ENCODE results near the gene CHI3L2. TPM values are rescaled to one million over a fixed set of nuclear protein-coding genes. Genes with fewer than 3 reads are reported as not detected.

CHI3L2 gene
- total and polyA plus RNA-seq, 2 of the 4 experiments (the other 2 are of a cell fraction) = 0.18 to 0.19 TPM

DNA sequence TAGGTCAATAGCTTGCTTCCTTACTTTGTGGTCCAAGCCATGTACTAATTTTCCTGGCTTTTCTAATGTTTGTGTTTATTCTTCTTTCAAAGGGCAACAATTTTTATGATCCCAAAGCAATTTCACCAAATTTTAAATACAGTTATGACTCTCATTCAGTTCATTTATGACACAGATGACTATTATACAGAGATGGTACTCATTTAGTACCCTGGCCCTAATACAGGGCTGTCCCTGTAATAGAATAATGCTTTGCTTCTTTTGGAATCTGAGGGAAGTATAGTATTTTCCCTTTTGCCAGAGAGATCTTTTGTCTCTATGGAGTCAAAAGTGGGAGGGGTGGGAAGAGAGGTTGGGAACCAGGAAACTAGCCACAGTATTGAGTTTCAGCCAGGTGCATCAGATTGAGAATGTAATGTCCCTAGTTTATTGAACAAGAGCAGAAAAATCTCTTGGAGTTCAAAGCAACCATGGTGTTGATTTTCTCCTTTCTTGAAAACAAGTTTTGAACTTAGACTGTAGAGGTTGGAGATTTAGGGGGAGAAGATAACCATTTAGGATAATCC, 47.5 kb upstream of the CHI3L2 start:
- ChIA-PET POLR2A (ENCODE audit: unreplicated experiment) (no interaction called here), CTCF (no interaction called here)
- no TSS peak for BruUV-seq (replicated peaks)
- H2BK15ac ChIP-seq (ENCODE audit: low read depth, low read length) = no peak overlapping the region
- H3K27ac ChIP-seq (ENCODE audit: insufficient read depth, low read length) = no peak overlapping the region
- H3K79me1 ChIP-seq (ENCODE audit: low read depth in 1 of 2, low read length in 2 of 2) = no peaks in the 10 kb centered on the region
- no peaks in the 10 kb centered on the region for H3K4me1 ChIP-seq (ENCODE audit: control insufficient read depth, insufficient read depth, low read length)
- H4K8ac ChIP-seq (ENCODE audit: low read depth in 2 of 2, low read length in 2 of 2) = no peak overlapping the region
- H3K14ac ChIP-seq (replicated peaks; ENCODE audit: low read depth, low read length) = no peak overlapping the region
- H2AK9ac ChIP-seq (replicated peaks; ENCODE audit: low read depth, low read length, poor library complexity) = no peak overlapping the region
- no peak overlapping the region for H2BK5ac ChIP-seq (ENCODE audit: low read depth, low read length, poor library complexity, severe bottlenecking)
- H2AFZ ChIP-seq (replicated peaks; ENCODE audit: low read length, poor library complexity) = no peak overlapping the region
- no peak overlapping the region for H3K4me2 ChIP-seq (ENCODE audit: low read depth, low read length)
- DNase-seq (no peak), ATAC-seq (ENCODE audit: low read depth) (no peak)
- H3K4me3 ChIP-seq (ENCODE audit: insufficient read depth, low read depth, low read length) = no peak overlapping the region
- peaks cover 4% of the 10 kb centered on the region for H3K36me3 ChIP-seq (ENCODE audit: control insufficient read depth, insufficient read depth, low read length)
- H3K27me3 ChIP-seq (ENCODE audit: control insufficient read depth, insufficient read depth, low read length) = no peaks in the 10 kb centered on the region
- no peaks in the 10 kb centered on the region for H4K20me1 ChIP-seq (ENCODE audit: insufficient read depth, low read length)
- in situ Hi-C loops (cut with MboI; ENCODE audit: low sequenced_read_pairs) = no loop called here
- no peak overlapping the region for H3K4ac ChIP-seq (ENCODE audit: low read depth, low read length)
- H4K5ac ChIP-seq (ENCODE audit: low read depth, low read length) = no peak overlapping the region
- no peak overlapping the region for H3K9ac ChIP-seq (ENCODE audit: low read depth, low read length)
- H2AK5ac ChIP-seq (ENCODE audit: low read depth, low read length) = no peak overlapping the region
- H2BK120ac ChIP-seq (ENCODE audit: low read depth, low read length) = no peak overlapping the region
- H2BK20ac ChIP-seq (ENCODE audit: low read depth, low read length) = no peak overlapping the region
- H4K91ac ChIP-seq (ENCODE audit: insufficient read depth, low read depth, low read length) = no peak overlapping the region
- intact Hi-C loops (cut with micrococcal nuclease) = loop anchor here (5.0 kb wide), 1 partner anchor 33 kb away; no protein-coding TSS in a partner anchor
- H3K9me1 ChIP-seq (ENCODE audit: insufficient read depth, low read length) = no peaks in the 10 kb centered on the region
- H3K56ac ChIP-seq (ENCODE audit: extremely low read depth, insufficient read depth, low read length) = no peak overlapping the region
- TF ChIP-seq CHD1 (IDR thresholded peaks at IDR 0.05; ENCODE audit: low read depth, low read length) (no peak), MXI1 (IDR thresholded peaks at IDR 0.05; ENCODE audit: borderline replicate concordance, low read depth, low read length) (no peak), RAD21 (IDR thresholded peaks at IDR 0.05; ENCODE audit: low read length) (no peak), NFE2L2 (IDR thresholded peaks at IDR 0.05; ENCODE audit: low read depth, low read length) (no peak), MAFK (IDR thresholded peaks at IDR 0.05; ENCODE audit: low read depth, low read length) (no peak), CEBPB (IDR thresholded peaks at IDR 0.05; ENCODE audit: low read depth, low read length) (no peak), SMC3 (IDR thresholded peaks at IDR 0.05; ENCODE audit: low read depth, low read length) (no peak), RCOR1 (IDR thresholded peaks at IDR 0.05; ENCODE audit: insufficient replicate concordance, low read length) (no peak), MAZ (IDR thresholded peaks at IDR 0.05; ENCODE audit: borderline replicate concordance, low read depth, low read length) (no peak), FOS (IDR thresholded peaks at IDR 0.05; ENCODE audit: low read depth, low read length) (no peak), POLR2A (IDR thresholded peaks at IDR 0.05; ENCODE audit: low read depth, low read length) (no peak), BHLHE40 (IDR thresholded peaks at IDR 0.05; ENCODE audit: low read depth, low read length) (no peak)
- TF ChIP-seq, protein P1, sequence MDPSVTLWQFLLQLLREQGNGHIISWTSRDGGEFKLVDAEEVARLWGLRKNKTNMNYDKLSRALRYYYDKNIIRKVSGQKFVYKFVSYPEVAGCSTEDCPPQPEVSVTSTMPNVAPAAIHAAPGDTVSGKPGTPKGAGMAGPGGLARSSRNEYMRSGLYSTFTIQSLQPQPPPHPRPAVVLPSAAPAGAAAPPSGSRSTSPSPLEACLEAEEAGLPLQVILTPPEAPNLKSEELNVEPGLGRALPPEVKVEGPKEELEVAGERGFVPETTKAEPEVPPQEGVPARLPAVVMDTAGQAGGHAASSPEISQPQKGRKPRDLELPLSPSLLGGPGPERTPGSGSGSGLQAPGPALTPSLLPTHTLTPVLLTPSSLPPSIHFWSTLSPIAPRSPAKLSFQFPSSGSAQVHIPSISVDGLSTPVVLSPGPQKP (IDR thresholded peaks at IDR 0.05; ENCODE audit: borderline replicate concordance, low read depth, low read length) = no peak
- TF ChIP-seq, protein P2, sequence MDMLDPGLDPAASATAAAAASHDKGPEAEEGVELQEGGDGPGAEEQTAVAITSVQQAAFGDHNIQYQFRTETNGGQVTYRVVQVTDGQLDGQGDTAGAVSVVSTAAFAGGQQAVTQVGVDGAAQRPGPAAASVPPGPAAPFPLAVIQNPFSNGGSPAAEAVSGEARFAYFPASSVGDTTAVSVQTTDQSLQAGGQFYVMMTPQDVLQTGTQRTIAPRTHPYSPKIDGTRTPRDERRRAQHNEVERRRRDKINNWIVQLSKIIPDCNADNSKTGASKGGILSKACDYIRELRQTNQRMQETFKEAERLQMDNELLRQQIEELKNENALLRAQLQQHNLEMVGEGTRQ (IDR thresholded peaks at IDR 0.05; ENCODE audit: low read depth, low read length) = no peak
- H3K18ac ChIP-seq (ENCODE audit: low read depth, low read length) = no peak overlapping the region
- dilution Hi-C loops (cut with HindIII; ENCODE audit: low sequenced_read_pairs, unreplicated experiment) = no loop called here
- no peaks in the 10 kb centered on the region for H3K9me3 ChIP-seq (ENCODE audit: control insufficient read depth, insufficient read depth, low read length)
- no peak overlapping the region for H3K23ac ChIP-seq (ENCODE audit: low read depth, low read length)
